Smooth muscle cell (in vitro differentiated cells): ENCODE data around the gene OAS1. TPM values are rescaled to one million over a fixed set of nuclear protein-coding genes. Genes with fewer than 3 reads are reported as not detected.

Source experiments
- DNase-seq: peaks from one replicate; lab custom pipeline; 2025; ENCODE audit not compliant: unreplicated experiment; lab: John Stamatoyannopoulos, UW
- H2AFZ ChIP-seq: fragments of 200-600 bp; sonication (generic); 2 replicates; pipeline ENCODE4 v1.6.0; 2016; ENCODE audit warnings: antibody characterized with exemption, low read depth, mild to moderate bottlenecking
- H3F3A ChIP-seq: fragments of 200-600 bp; sonication (generic); 2 replicates; pipeline ENCODE4 v1.6.0; 2017; ENCODE audit warnings: antibody characterized with exemption, low read depth
- H3K27ac ChIP-seq: fragments of 200-600 bp; sonication (generic); 2 replicates; pipeline ENCODE4 v1.5.1; 2016; ENCODE audit warnings: low read depth, mild to moderate bottlenecking
- H3K27me3 ChIP-seq: fragments of 200-600 bp; sonication (generic); 2 replicates; pipeline ENCODE4 v1.6.1; 2016; ENCODE audit warnings: low read depth, mild to moderate bottlenecking
- H3K36me3 ChIP-seq: fragments of 200-600 bp; sonication (generic); 2 replicates; pipeline ENCODE4 v1.5.1; 2016; ENCODE audit warnings: low read depth
- H3K4me1 ChIP-seq: fragments of 200-600 bp; sonication (generic); 2 replicates; pipeline ENCODE4 v1.5.1; 2016; ENCODE audit warnings: low read depth
- H3K4me2 ChIP-seq: fragments of 200-600 bp; sonication (generic); 2 replicates; pipeline ENCODE4 v1.6.0; 2016; ENCODE audit warnings: mild to moderate bottlenecking
- H3K4me3 ChIP-seq: fragments of 200-600 bp; sonication (generic); 2 replicates; pipeline ENCODE4 v1.5.1; 2016; ENCODE audit warnings: mild to moderate bottlenecking
- H3K79me2 ChIP-seq: fragments of 200-600 bp; sonication (generic); 2 replicates; pipeline ENCODE4 v1.6.0; 2016; ENCODE audit warnings: low read depth, mild to moderate bottlenecking
- H3K9ac ChIP-seq: fragments of 200-600 bp; sonication (generic); 2 replicates; pipeline ENCODE4 v1.6.0; 2016; ENCODE audit warnings: low read depth
- H3K9me3 ChIP-seq: fragments of 200-600 bp; sonication (generic); replicated peaks from 2 replicates; pipeline ENCODE4 v1.5.1; 2016; ENCODE audit warnings: low read depth
- H4K20me1 ChIP-seq: fragments of 200-600 bp; sonication (generic); 2 replicates; pipeline ENCODE4 v1.6.0; 2016; ENCODE audit warnings: low read depth
- WGBS: methylation state at CpG from one replicate; pipeline ENCODE4 v1.1.7; 2016; ENCODE audit warnings: low lambda C conversion rate; 5-methylcytosine and 5-hydroxymethylcytosine counted together
- polyA plus RNA-seq: library from polyadenylated mRNA; unstranded; fragments of >200 nt; fragmentation: Nextera tagmentation; extraction: Ambion mirVana; gene quantifications from 2 replicates; pipeline ENCODE4 v1.2.1, GENCODE V29; 2016
- total RNA-seq: library from RNA; depleted of rRNA; stranded (reverse); fragments of >200 nt; gene quantifications from 2 replicates; pipeline ENCODE4 v1.2.3, GENCODE V29; 2014
- TF ChIP-seq, protein P1 (sequence below): fragments of 200-600 bp; sonication (generic); IDR thresholded peaks from 2 replicates; pipeline ENCODE4 v1.5.1; 2017; ENCODE audit warnings: borderline replicate concordance, mild to moderate bottlenecking, antibody characterized with exemption; ENCODE audit not compliant: insufficient read depth, poor library complexity, severe bottlenecking

The OAS1 gene
- total and polyA plus RNA-seq, 2 experiments from 2014 or later, result 0.27 TPM; not detected in 1

DNA sequence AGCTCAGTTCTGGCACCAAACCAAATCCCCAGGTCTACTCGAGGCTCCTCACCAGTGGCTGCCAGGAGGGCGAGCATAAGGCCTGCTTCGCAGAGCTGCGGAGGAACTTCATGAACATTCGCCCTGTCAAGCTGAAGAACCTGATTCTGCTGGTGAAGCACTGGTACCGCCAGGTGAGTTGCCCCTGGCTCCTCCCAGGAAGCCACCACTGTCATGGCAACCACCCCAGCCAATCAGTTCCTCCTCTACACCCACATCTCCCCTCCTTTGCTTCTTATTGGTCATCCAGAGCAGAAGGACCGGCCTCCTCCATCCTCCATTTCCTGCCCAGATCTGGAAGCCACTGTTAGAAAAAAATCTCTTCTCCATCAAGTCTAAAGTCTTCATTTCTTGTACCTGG lies 54.3 kb downstream of the OAS1 start:
- Histone ChIP-seq H3K9me3 (no peaks in the 10 kb centered on the region), H3K27ac (no peak overlapping the region), H3K4me1 (no peaks in the 10 kb centered on the region), H3K36me3 (no peaks in the 10 kb centered on the region), H3K27me3 (no peaks in the 10 kb centered on the region), H3F3A (no peaks in the 10 kb centered on the region), H3K9ac (no peak overlapping the region), H3K4me3 (no peak overlapping the region), H3K4me2 (no peak overlapping the region), H4K20me1 (no peaks in the 10 kb centered on the region), H3K79me2 (no peaks in the 10 kb centered on the region), H2AFZ (no peak overlapping the region)
- TF ChIP-seq, protein P1, sequence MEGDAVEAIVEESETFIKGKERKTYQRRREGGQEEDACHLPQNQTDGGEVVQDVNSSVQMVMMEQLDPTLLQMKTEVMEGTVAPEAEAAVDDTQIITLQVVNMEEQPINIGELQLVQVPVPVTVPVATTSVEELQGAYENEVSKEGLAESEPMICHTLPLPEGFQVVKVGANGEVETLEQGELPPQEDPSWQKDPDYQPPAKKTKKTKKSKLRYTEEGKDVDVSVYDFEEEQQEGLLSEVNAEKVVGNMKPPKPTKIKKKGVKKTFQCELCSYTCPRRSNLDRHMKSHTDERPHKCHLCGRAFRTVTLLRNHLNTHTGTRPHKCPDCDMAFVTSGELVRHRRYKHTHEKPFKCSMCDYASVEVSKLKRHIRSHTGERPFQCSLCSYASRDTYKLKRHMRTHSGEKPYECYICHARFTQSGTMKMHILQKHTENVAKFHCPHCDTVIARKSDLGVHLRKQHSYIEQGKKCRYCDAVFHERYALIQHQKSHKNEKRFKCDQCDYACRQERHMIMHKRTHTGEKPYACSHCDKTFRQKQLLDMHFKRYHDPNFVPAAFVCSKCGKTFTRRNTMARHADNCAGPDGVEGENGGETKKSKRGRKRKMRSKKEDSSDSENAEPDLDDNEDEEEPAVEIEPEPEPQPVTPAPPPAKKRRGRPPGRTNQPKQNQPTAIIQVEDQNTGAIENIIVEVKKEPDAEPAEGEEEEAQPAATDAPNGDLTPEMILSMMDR, result no peak
- DNase-seq, result no peak
- WGBS, result 75% methylated on average over 7 of the region's 7 CpGs

DNA sequence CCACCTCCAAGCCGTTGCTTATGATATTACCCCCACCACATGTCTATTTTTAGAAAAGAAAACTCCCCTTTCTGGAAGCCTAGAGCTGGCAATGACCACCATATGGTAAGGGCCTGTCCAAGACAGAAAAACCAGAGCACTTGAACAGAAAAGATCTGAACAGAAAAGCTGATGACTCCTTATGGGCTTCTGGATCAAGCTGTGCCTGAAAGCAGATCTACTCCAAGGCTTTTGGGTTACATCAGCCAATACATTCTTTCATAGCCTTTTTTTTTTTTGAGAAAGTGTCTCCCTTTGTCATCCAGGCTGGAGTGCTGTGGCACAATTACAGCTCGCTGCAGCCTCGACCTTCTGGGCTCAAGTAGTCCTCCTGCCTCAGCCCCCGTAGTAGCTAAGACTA lies 54.8 kb downstream of the OAS1 start:
- Histone ChIP-seq H3K36me3 (no peaks in the 10 kb centered on the region), H4K20me1 (no peaks in the 10 kb centered on the region), H3K9me3 (no peaks in the 10 kb centered on the region), H3F3A (no peaks in the 10 kb centered on the region), H3K4me1 (no peaks in the 10 kb centered on the region), H3K9ac (no peak overlapping the region), H3K79me2 (no peaks in the 10 kb centered on the region), H3K27ac (no peak overlapping the region), H3K4me2 (no peak overlapping the region), H2AFZ (no peak overlapping the region), H3K4me3 (no peak overlapping the region), H3K27me3 (no peaks in the 10 kb centered on the region)
- WGBS, result 83% methylated on average over 4 of the region's 4 CpGs
- no peak for DNase-seq
- TF ChIP-seq, protein P1, result no peak

DNA sequence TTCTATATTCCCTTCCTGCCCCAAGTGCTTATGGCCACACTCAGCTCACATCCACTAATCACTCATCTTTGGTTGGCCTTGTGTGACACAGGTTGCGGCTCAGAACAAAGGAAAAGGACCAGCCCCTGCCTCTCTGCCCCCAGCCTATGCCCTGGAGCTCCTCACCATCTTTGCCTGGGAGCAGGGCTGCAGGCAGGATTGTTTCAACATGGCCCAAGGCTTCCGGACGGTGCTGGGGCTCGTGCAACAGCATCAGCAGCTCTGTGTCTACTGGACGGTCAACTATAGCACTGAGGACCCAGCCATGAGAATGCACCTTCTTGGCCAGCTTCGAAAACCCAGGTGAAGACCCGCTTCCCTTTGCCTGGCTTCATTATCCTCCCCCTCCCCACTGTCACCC lies 55.8 kb downstream of the OAS1 start:
- WGBS, result 84% methylated on average over 7 of the region's 7 CpGs
- Histone ChIP-seq H2AFZ (no peak overlapping the region), H3K36me3 (no peaks in the 10 kb centered on the region), H3K4me1 (no peaks in the 10 kb centered on the region), H3K4me2 (no peak overlapping the region), H3K79me2 (no peaks in the 10 kb centered on the region), H3K27ac (no peak overlapping the region), H4K20me1 (no peaks in the 10 kb centered on the region), H3K9me3 (no peaks in the 10 kb centered on the region), H3K4me3 (no peak overlapping the region), H3F3A (no peaks in the 10 kb centered on the region), H3K9ac (no peak overlapping the region), H3K27me3 (no peaks in the 10 kb centered on the region)
- TF ChIP-seq, protein P1, result no peak
- DNase-seq, result no peak

DNA sequence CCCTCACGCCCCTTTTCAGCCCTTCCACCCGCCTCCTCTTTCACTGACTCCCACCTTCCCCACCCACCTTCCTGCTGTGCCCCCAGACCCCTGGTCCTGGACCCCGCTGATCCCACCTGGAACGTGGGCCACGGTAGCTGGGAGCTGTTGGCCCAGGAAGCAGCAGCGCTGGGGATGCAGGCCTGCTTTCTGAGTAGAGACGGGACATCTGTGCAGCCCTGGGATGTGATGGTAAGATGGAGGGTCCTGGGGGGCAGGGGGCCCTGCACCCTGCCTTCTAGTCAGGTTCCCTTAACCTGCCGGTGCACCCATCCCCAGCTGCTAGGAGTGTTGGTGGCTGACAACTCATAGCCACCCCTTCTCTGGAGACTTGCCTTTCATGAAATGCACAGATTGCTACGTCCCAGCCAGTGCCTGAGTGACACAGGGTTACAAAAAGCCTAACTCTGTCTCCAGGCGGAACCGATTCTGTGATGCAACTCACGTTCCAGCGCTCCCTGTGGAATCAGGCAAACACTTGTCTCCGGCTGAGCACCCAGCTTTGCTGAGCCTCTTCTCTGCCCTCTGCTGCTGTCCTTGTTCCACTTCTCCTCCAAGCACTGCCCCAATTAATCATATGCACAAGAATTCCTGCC lies 56.6 kb downstream of the OAS1 start:
- Histone ChIP-seq H3K36me3 (no peaks in the 10 kb centered on the region), H3F3A (no peaks in the 10 kb centered on the region), H3K27ac (no peak overlapping the region), H2AFZ (no peak overlapping the region), H3K4me3 (no peak overlapping the region), H3K79me2 (no peaks in the 10 kb centered on the region), H3K27me3 (no peaks in the 10 kb centered on the region), H3K4me2 (no peak overlapping the region), H3K4me1 (no peaks in the 10 kb centered on the region), H3K9me3 (no peaks in the 10 kb centered on the region), H3K9ac (no peak overlapping the region), H4K20me1 (no peaks in the 10 kb centered on the region)
- TF ChIP-seq, protein P1, result no peak
- no peak for DNase-seq
- WGBS, result 85% methylated on average over 14 of the region's 14 CpGs
